ENCODE data around the gene ATP8A1.
"Not testable (repeated sequence)": the region's sequence is repeated elsewhere in the genome, so short reads cannot be mapped to it uniquely, and the experiment has no call there.

Gene ATP8A1

DNA sequence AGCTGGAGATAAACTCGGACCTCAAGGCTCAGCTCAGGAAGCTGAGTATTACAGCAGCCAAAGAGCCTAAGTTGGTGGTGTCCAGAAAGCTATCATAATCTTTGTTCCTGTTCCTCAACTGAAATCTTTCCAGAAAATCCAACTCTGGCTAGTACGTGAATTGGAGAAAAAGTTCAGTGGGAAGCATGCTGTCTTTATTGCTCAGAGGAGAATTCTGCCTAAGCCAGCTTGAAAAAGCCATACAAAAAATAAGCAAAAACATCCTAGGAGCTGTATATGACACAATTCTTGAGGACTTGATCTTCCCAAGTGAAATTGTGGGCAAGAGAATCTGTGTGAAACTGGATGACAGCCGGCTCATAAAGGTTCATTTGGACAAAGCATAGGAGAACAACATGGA, 185.0 kb downstream of the ATP8A1 start:
- TF ChIP-seq POLR2A (IDR thresholded peaks at IDR 0.05; ENCODE audit: low read depth, low read length) (no peak), POU2F2 (IDR thresholded peaks at IDR 0.05; ENCODE audit: low read depth, low read length) (no peak)
- DNase-seq (ENCODE audit: insufficient read length, low spot score) (no peak), FAIRE-seq (no peak)

DNA sequence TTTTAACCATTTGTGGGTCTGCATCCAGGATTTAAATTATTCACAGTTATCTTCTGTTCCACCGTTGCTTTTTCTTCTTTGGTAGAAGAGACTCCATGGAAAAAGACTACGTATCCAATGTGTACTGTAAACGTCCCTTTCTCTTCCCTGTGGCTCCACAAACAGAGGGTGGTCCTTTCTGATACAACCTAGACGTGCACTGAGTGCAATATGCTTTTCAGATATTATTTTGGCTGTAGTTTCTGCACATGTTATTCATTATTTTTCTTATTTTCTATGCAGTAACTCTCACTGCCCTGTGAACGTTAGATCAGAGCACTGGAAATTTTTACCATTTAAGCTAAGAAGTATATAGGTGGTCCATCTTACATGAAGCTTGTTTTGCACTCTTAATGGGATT, 186.9 kb downstream of the ATP8A1 start:
- no peak for DNase-seq (ENCODE audit: insufficient read length, low spot score)
- FAIRE-seq = no peak

DNA sequence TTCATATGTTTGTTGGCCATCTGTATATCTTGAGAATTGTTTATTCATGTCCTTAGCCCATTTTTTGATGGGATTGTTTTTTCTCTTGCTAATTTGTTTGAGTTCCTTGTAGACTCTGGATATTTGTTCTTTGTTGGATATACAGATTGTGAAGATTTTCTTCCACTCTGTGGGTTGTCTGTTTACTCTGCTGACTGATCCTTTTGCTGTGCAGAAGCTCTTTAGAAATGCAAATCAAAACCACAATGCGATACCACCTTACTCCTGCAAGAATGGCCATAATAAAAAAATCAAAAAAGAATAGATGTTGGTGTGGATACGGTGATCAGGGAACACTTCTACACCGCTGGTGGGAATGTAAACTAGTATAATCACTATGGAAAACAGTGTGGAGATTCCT, 189.1 kb downstream of the ATP8A1 start:
- not testable (repeated sequence) for FAIRE-seq; DNase-seq (ENCODE audit: insufficient read length, low spot score)

More for the DNA sequence above, 186.9 kb downstream of the ATP8A1 start:
- TF ChIP-seq TAF1 (IDR thresholded peaks at IDR 0.05; ENCODE audit: low read depth, low read length) = no peak
- TF ChIP-seq SPI1 (IDR thresholded peaks at IDR 0.05; ENCODE audit: low read depth, low read length) = no peak
- TF ChIP-seq POLR2AphosphoS5 (IDR thresholded peaks at IDR 0.05; ENCODE audit: low read depth, low read length) = no peak
- no peak for TF ChIP-seq POLR2A (IDR thresholded peaks at IDR 0.05; ENCODE audit: low read depth, low read length)
- TF ChIP-seq PAX5 (IDR thresholded peaks at IDR 0.05; ENCODE audit: insufficient read depth, low read length, severe bottlenecking) = no peak

DNA sequence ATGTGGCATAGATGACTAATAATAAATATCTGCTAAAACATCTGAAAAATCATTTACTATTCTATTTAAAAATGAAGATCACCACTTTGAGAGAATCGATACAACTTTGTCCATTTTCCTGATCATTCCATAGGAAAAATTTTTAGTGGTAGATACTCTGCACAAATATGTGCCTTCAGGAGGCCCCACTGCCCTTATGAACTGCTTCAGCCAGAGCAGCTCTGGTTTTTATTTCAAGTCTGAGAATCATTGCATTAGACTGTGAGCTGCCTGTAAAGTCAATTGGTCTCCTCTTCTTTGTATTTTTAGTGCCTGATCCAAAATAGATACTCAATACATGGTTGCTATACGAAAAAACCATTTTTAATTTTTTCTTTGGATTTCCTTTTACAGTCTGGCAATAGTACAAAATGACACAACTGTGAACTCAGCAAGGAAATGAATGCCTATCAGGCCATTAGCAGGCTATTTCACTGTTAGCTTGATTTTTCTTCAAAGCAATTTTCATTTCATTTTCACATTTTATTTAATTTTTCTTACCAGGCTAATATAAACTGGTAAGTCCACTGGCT, 190.5 kb downstream of the ATP8A1 start:
- TF ChIP-seq POLR2A (IDR thresholded peaks at IDR 0.05; ENCODE audit: low read depth, low read length) = no peak
- TF ChIP-seq SPI1 (IDR thresholded peaks at IDR 0.05; ENCODE audit: low read depth, low read length) = no peak
- TF ChIP-seq POU2F2 (IDR thresholded peaks at IDR 0.05; ENCODE audit: low read depth, low read length) = no peak
- no peak for TF ChIP-seq PAX5 (IDR thresholded peaks at IDR 0.05; ENCODE audit: insufficient read depth, low read length, severe bottlenecking)
- no peak for TF ChIP-seq TAF1 (IDR thresholded peaks at IDR 0.05; ENCODE audit: low read depth, low read length)
- TF ChIP-seq POLR2AphosphoS5 (IDR thresholded peaks at IDR 0.05; ENCODE audit: low read depth, low read length) = no peak
- DNase-seq (ENCODE audit: insufficient read length, low spot score) (no peak), FAIRE-seq (no peak)

DNA sequence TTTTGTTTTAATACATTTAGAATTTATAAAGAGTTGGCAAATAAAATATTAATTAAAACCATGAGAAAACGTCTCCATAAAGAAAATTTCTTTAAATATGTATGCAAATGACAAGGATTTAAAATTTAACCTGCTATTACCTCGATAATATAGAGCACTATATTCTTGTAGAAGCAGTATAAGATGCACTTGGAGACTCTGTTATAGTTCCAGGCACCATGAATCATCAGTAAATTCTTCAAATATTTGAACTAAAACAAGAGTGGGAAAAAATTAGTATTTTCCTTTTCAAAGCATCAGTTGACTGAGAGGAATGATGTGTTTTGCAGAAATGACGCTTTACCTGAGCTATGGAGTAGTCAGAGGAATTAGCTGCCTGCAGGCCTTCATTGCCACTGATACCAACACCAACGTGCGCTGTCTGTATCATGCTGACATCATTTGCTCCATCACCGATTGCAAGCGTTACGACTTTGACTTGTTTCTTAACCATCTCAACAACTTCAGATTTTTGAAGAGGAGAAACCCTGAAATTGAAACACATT, 192.3 kb downstream of the ATP8A1 start:
- no peak for TF ChIP-seq SPI1 (IDR thresholded peaks at IDR 0.05; ENCODE audit: low read depth, low read length)
- TF ChIP-seq TAF1 (IDR thresholded peaks at IDR 0.05; ENCODE audit: low read depth, low read length) = no peak
- TF ChIP-seq POU2F2 (IDR thresholded peaks at IDR 0.05; ENCODE audit: low read depth, low read length) = no peak
- TF ChIP-seq POLR2A (IDR thresholded peaks at IDR 0.05; ENCODE audit: low read depth, low read length) = no peak
- TF ChIP-seq PAX5 (IDR thresholded peaks at IDR 0.05; ENCODE audit: insufficient read depth, low read length, severe bottlenecking) = no peak
- TF ChIP-seq POLR2AphosphoS5 (IDR thresholded peaks at IDR 0.05; ENCODE audit: low read depth, low read length) = no peak
- no peak for DNase-seq (ENCODE audit: insufficient read length, low spot score)
- FAIRE-seq = no peak

DNA sequence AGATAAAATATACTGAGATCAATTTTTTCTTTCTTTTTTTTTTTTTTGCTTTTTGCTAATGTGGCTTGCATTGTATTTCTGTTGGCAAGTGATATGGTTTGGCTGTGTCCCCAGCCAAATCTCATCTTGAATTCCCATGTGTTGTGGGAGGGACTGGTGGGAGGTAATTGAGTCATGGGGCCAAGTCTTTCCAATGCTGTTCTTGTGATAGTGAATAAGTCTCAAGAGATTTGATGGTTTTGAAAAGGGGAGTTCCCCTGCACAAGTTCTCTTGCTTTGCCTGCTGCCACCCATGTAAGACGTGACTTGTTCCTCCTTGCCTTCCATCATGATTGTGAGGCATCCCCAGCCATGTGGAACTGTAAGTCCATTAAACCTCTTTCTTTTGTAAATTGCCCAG, 195.7 kb downstream of the ATP8A1 start:
- not testable (repeated sequence) for FAIRE-seq; DNase-seq (ENCODE audit: insufficient read length, low spot score)

DNA sequence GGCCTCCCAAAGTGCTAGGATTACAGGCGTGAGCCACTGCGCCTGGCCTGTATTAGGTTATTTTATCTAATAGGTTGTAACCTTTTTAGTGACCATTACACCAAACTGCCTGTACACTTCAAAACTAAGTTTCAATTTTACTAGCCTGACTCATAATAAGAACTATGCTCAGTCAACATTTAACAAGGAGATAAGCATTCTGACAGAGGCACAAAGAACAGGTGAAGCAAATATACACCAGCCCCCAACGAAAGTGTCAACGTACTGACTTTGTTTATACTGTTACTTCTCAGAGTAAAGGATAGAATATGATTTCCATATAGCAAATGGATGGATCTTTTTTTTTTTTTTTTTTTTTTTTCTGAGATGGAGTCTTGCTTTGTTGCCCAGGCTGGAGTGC, 196.9 kb downstream of the ATP8A1 start:
- TF ChIP-seq POLR2A (IDR thresholded peaks at IDR 0.05; ENCODE audit: low read depth, low read length) = no peak
- DNase-seq (ENCODE audit: insufficient read length, low spot score) (peak; percentile 12), FAIRE-seq (no peak)

DNA sequence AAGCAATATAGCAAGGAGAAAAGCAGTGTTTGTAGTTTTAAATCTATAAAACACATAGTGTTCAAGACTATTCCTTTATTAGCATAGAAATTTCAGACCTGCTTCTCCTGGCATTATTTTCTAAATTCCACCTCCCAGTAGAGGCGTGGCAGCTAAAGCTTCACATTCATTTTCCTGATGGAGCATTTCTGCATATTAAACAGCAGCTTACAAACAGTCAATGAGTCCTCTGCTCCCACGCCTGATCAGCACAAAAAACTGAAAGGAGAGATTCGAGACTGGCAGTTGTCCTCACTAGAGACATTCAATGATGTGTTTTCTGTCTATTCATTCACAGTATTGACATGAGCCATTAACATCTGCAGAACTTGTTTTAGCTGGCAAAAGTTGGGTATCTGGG, 198.2 kb downstream of the ATP8A1 start:
- FAIRE-seq (no peak), DNase-seq (ENCODE audit: insufficient read length, low spot score) (no peak)
- no peak for TF ChIP-seq POLR2A (IDR thresholded peaks at IDR 0.05; ENCODE audit: low read depth, low read length)
- no peak for TF ChIP-seq TAF1 (IDR thresholded peaks at IDR 0.05; ENCODE audit: low read depth, low read length)
- no peak for TF ChIP-seq POU2F2 (IDR thresholded peaks at IDR 0.05; ENCODE audit: low read depth, low read length)
- TF ChIP-seq PAX5 (IDR thresholded peaks at IDR 0.05; ENCODE audit: insufficient read depth, low read length, severe bottlenecking) = no peak
- no peak for TF ChIP-seq POLR2AphosphoS5 (IDR thresholded peaks at IDR 0.05; ENCODE audit: low read depth, low read length)

DNA sequence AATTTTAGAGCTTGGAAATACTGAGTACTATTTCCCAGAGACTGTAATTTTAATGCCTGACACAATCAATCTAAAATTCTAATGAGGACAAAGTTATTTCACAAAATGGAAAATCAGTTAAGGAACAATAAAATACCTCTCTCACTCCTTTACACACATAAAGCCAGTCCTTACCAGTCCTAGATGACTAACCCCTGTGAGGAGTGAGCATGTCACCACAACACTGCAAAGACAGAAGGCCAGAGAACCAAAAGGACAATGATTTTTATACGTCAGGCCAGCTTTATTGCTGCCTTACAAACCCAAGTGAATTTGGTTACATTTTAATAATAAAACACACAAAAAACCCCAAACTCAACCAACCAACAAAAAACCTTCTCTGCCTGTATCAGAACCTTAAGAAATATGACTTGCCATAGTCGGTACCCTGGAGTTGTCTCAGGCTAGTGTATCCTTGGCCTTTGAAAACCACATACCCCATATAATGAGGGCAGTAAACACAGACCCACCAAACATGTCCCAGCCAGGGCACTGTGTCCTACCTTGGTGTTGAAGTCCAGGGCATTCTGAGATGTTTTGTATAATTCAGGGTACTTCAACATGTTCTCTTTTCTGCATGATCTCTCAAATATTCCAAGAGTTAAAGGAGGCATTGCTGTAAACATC, 202.0 kb downstream of the ATP8A1 start:
- FAIRE-seq = no peak
- TF ChIP-seq POLR2AphosphoS5 (IDR thresholded peaks at IDR 0.05; ENCODE audit: low read depth, low read length) = no peak
- TF ChIP-seq POLR2A (IDR thresholded peaks at IDR 0.05; ENCODE audit: low read depth, low read length) = no peak
- no peak for TF ChIP-seq SPI1 (IDR thresholded peaks at IDR 0.05; ENCODE audit: low read depth, low read length)
- TF ChIP-seq POU2F2 (IDR thresholded peaks at IDR 0.05; ENCODE audit: low read depth, low read length) = no peak
- no peak for TF ChIP-seq TAF1 (IDR thresholded peaks at IDR 0.05; ENCODE audit: low read depth, low read length)
- no peak for TF ChIP-seq PAX5 (IDR thresholded peaks at IDR 0.05; ENCODE audit: insufficient read depth, low read length, severe bottlenecking)

DNA sequence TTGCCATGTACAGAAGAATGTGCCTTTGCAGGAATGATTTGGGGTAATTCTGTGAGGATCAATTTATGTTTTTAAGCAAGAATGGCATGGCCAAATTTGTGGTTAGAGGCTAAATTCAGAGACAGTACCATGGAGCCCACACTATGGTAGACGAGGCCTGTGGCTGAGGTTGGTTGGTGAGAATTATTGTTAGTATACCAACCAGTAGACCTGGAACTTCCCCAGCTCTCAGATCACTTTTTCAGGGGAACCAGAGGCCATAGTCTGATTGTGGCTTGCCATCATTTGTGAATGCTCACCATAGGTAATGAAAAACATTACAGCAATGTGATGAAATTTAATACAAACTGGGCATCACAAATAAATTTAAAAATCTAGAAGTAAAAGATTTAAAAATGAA, 203.3 kb downstream of the ATP8A1 start:
- no peak for FAIRE-seq
- TF ChIP-seq POLR2AphosphoS5 (IDR thresholded peaks at IDR 0.05; ENCODE audit: low read depth, low read length) = no peak
- TF ChIP-seq POLR2A (IDR thresholded peaks at IDR 0.05; ENCODE audit: low read depth, low read length) = no peak
- TF ChIP-seq POU2F2 (IDR thresholded peaks at IDR 0.05; ENCODE audit: low read depth, low read length) = no peak
- no peak for TF ChIP-seq SPI1 (IDR thresholded peaks at IDR 0.05; ENCODE audit: low read depth, low read length)
- no peak for TF ChIP-seq TAF1 (IDR thresholded peaks at IDR 0.05; ENCODE audit: low read depth, low read length)
- TF ChIP-seq PAX5 (IDR thresholded peaks at IDR 0.05; ENCODE audit: insufficient read depth, low read length, severe bottlenecking) = no peak
- no peak for DNase-seq (ENCODE audit: insufficient read length, low spot score)

More for the DNA sequence above, 202.0 kb downstream of the ATP8A1 start:
- DNase-seq (ENCODE audit: insufficient read length, low spot score) = no peak

DNA sequence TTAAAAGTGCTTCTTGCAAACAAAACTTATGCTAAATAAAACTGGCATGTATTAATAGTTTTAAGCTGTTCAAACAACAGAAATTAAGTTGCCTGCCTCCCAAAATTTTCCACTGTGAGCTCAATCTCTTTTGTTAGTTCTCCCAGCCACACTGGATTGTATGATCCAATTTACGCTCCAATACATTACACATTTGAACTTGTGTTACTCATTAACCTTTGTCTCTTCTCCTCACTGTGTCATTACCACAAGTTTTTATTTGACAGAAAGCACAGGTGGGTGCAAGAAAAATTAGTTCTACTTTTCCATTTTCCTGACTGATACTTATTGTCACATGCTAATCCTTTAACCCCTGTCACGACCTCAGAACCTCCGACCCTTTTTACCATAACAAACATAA, 204.1 kb downstream of the ATP8A1 start:
- FAIRE-seq (no peak), DNase-seq (ENCODE audit: insufficient read length, low spot score) (no peak)
- TF ChIP-seq POU2F2 (IDR thresholded peaks at IDR 0.05; ENCODE audit: low read depth, low read length) = no peak
- no peak for TF ChIP-seq PAX5 (IDR thresholded peaks at IDR 0.05; ENCODE audit: insufficient read depth, low read length, severe bottlenecking)
- no peak for TF ChIP-seq SPI1 (IDR thresholded peaks at IDR 0.05; ENCODE audit: low read depth, low read length)
- TF ChIP-seq POLR2A (IDR thresholded peaks at IDR 0.05; ENCODE audit: low read depth, low read length) = no peak
- TF ChIP-seq POLR2AphosphoS5 (IDR thresholded peaks at IDR 0.05; ENCODE audit: low read depth, low read length) = no peak
- TF ChIP-seq TAF1 (IDR thresholded peaks at IDR 0.05; ENCODE audit: low read depth, low read length) = no peak
